ENCODE measurements around the gene TERF2IP.

Gene TERF2IP

DNA sequence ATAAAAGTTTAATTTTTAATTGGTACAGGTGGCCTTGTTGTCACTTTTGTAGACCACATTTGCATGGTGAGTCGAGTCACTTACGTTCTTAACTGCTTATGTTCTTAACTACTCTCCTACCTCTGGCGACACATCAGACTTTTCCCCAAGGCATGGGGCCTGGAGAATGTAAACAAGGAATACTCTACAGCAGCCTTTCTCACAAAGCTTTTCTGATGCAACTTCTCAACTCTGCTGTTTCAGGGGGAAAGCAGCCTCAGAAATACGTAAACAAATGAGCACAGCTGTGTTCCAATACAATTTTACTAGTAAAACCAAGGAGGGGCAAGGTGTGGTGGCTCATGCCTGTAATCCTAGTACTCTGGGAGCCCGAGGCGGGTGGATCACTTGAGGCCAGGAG lies 7.0 kb upstream of the TERF2IP start:
- no peak for DNase-seq (ENCODE audit: low read depth)
- Histone ChIP-seq H3K4me1 (ENCODE audit: control insufficient read depth, insufficient read depth, low read length) (peaks cover 3% of the 10 kb centered on the region), H3K27me3 (replicated peaks; ENCODE audit: control insufficient read depth, insufficient read depth, low read length) (no peaks in the 10 kb centered on the region), H3K9me3 (ENCODE audit: control insufficient read depth, low read length) (no peaks in the 10 kb centered on the region), H3K9ac (ENCODE audit: low read length) (no peak overlapping the region), H3K4me3 (ENCODE audit: low read length) (no peak overlapping the region), H3K36me3 (ENCODE audit: control insufficient read depth, insufficient read depth, low read length, severe bottlenecking) (peaks cover 84% of the 10 kb centered on the region)

DNA sequence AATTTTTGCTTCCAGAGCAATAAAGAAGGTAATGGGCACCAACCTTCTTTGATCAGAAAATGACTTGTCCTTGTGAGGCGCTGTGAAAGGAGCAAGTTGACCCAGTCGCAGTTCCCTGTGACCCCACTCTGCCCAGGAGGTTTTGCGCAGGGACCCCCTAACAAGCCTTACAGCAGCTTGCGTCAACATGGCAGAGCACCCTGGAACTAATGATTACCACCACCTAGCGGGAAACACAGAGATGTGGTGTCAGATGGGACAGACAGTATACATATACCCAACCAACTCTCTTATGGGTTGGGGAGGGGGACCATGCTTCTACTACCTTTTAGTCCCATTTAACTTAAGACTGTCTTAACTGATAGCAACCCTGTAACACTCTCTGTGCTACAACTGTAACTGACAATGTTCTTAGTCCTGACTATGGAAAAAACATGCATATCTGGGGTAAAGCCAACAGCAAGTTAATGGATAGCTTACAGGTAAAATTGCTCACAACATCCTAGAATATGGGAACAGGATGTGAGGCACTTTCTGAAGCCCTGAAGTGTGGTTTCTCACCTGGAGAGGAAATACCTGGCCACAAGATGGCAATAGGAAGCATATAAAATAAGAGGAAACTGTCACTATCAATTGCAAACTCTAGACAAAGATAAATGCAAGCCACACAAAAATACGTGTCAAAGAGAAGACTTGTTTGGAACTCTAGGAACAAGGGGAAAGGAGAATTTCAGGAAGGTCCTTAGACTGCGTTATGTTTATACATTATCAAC lies 3.1 kb upstream of the TERF2IP start:
- Histone ChIP-seq H3K4me3 (ENCODE audit: low read length) (no peak overlapping the region), H3K9ac (ENCODE audit: low read length) (no peak overlapping the region), H3K27me3 (replicated peaks; ENCODE audit: control insufficient read depth, insufficient read depth, low read length) (no peaks in the 10 kb centered on the region), H3K9me3 (ENCODE audit: control insufficient read depth, low read length) (no peaks in the 10 kb centered on the region), H3K36me3 (ENCODE audit: control insufficient read depth, insufficient read depth, low read length, severe bottlenecking) (peaks cover 56% of the 10 kb centered on the region), H3K4me1 (ENCODE audit: control insufficient read depth, insufficient read depth, low read length) (peaks cover 15% of the 10 kb centered on the region)
- DNase-seq (ENCODE audit: low read depth), result no peak

- peak overlapping the region; percentile 99 for H3K4me3 ChIP-seq (ENCODE audit: low read length)
- no peaks in the 10 kb centered on the region for H3K27me3 ChIP-seq (replicated peaks; ENCODE audit: control insufficient read depth, insufficient read depth, low read length)
- no peaks in the 10 kb centered on the region for H3K9me3 ChIP-seq (ENCODE audit: control insufficient read depth, low read length)
- H3K4me1 ChIP-seq (ENCODE audit: control insufficient read depth, insufficient read depth, low read length), result peaks cover 41% of the 10 kb centered on the region
- peaks cover 31% of the 10 kb centered on the region for H3K36me3 ChIP-seq (ENCODE audit: control insufficient read depth, insufficient read depth, low read length, severe bottlenecking)
- DNase-seq (ENCODE audit: low read depth), result no peak
- H3K9ac ChIP-seq (ENCODE audit: low read length), result peak overlapping the region; percentile 99
These were observed 471 bp upstream of the TERF2IP start for GRCh38 chr16:75647112-75647491.

- H3K27me3 ChIP-seq (replicated peaks; ENCODE audit: control insufficient read depth, insufficient read depth, low read length), result no peaks in the 10 kb centered on the region
- peak overlapping the region; percentile 99 for H3K9ac ChIP-seq (ENCODE audit: low read length)
- DNase-seq (ENCODE audit: low read depth), result peak; percentile 90
- peak overlapping the region; percentile 99 for H3K4me3 ChIP-seq (ENCODE audit: low read length)
- no peaks in the 10 kb centered on the region for H3K9me3 ChIP-seq (ENCODE audit: control insufficient read depth, low read length)
- H3K36me3 ChIP-seq (ENCODE audit: control insufficient read depth, insufficient read depth, low read length, severe bottlenecking), result peaks cover 20% of the 10 kb centered on the region
- H3K4me1 ChIP-seq (ENCODE audit: control insufficient read depth, insufficient read depth, low read length), result peaks cover 54% of the 10 kb centered on the region
These were observed 898 bp downstream of the TERF2IP start for GRCh38 chr16:75648265-75649076.

- Histone ChIP-seq H3K9ac (ENCODE audit: low read length) (peak overlapping the region; percentile 37), H3K36me3 (ENCODE audit: control insufficient read depth, insufficient read depth, low read length, severe bottlenecking) (peaks cover 45% of the 10 kb centered on the region), H3K4me3 (ENCODE audit: low read length) (no peak overlapping the region), H3K9me3 (ENCODE audit: control insufficient read depth, low read length) (no peaks in the 10 kb centered on the region), H3K27me3 (replicated peaks; ENCODE audit: control insufficient read depth, insufficient read depth, low read length) (no peaks in the 10 kb centered on the region), H3K4me1 (ENCODE audit: control insufficient read depth, insufficient read depth, low read length) (peaks cover 53% of the 10 kb centered on the region)
- DNase-seq (ENCODE audit: low read depth), result peak; percentile 81
These were observed 6.3 kb downstream of the TERF2IP start for GRCh38 chr16:75653922-75654321.

DNA sequence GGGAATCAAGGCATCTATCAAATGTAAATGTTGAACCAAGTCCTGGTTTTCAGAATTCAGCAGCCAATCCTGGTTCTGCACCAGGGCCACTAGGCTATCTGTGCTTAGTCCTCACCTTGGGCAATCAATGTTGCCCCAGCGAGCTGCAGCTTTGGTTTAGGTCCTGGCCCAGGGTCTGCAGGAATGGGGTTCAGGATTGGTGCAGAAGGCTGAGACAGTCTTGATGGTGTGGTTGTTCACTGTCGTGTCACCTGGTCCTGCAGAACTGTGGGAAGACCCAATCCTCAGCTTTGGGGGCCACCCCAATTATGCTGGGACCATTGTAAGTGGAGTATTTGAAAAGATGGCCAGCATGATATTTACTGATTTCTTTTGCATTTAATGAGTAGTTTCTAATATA lies 10.6 kb downstream of the TERF2IP start:
- Histone ChIP-seq H3K36me3 (ENCODE audit: control insufficient read depth, insufficient read depth, low read length, severe bottlenecking) (peaks cover 46% of the 10 kb centered on the region), H3K4me1 (ENCODE audit: control insufficient read depth, insufficient read depth, low read length) (peaks cover 34% of the 10 kb centered on the region)

DNA sequence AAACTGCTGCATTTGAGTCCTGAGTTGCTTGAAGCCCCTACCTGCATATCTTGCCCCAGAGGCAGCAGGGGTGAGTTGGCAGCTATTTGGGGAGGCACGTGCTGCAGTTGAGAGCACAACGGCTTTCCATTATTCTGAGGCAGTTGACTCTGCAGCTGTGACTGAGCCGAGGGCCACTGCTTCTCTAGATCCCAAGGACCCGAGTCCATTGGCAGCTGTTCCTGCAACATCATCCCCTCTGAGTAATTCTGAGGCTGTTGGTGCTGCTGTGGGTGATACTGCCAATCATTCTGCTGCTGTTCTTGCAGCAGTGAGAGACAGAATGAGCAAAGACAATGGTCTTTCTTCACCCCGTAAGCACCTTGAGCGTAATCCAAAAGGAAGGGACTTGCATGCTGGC lies 12.7 kb downstream of the TERF2IP start:
- Histone ChIP-seq H3K9me3 (ENCODE audit: control insufficient read depth, low read length) (no peaks in the 10 kb centered on the region), H3K9ac (ENCODE audit: low read length) (no peak overlapping the region), H3K36me3 (ENCODE audit: control insufficient read depth, insufficient read depth, low read length, severe bottlenecking) (peaks cover 37% of the 10 kb centered on the region), H3K4me3 (ENCODE audit: low read length) (no peak overlapping the region), H3K4me1 (ENCODE audit: control insufficient read depth, insufficient read depth, low read length) (peaks cover 21% of the 10 kb centered on the region), H3K27me3 (replicated peaks; ENCODE audit: control insufficient read depth, insufficient read depth, low read length) (no peaks in the 10 kb centered on the region)
- no peak for DNase-seq (ENCODE audit: low read depth)

More for the DNA sequence above, 10.6 kb downstream of the TERF2IP start:
- Histone ChIP-seq H3K9ac (ENCODE audit: low read length) (no peak overlapping the region), H3K4me3 (ENCODE audit: low read length) (no peak overlapping the region), H3K27me3 (replicated peaks; ENCODE audit: control insufficient read depth, insufficient read depth, low read length) (no peaks in the 10 kb centered on the region), H3K9me3 (ENCODE audit: control insufficient read depth, low read length) (no peaks in the 10 kb centered on the region)
- DNase-seq (ENCODE audit: low read depth), result no peak

DNA sequence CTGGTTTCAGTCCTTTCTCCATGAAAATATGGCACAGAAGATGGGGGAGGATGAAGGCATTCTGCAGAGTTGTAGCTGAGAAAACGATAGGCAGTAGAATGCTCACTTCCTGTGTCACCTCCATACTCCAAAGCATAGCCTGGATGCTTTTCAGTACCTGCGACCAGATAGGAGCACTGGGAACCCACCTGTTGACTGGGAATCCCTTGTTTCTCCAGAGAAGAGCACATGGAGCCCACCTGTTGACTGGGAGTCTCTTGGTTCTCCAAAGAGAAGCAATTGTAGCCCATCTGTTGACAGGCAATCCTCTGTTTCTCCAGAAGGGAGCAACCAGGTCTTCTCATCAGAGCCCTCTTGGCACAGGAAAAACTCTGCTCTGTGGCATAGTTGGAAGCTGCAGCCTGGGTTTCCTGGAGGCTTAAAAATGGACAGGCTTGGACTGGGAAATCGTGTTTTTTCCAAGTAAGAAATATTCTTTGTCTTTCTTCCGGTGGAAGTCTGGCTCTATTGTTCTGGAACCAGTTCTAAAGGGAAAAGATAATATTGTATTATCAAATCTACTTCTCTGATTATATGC lies 13.2 kb downstream of the TERF2IP start:
- H3K4me3 ChIP-seq (ENCODE audit: low read length), result no peak overlapping the region
- DNase-seq (ENCODE audit: low read depth), result no peak
- peaks cover 32% of the 10 kb centered on the region for H3K36me3 ChIP-seq (ENCODE audit: control insufficient read depth, insufficient read depth, low read length, severe bottlenecking)
- H3K27me3 ChIP-seq (replicated peaks; ENCODE audit: control insufficient read depth, insufficient read depth, low read length), result no peaks in the 10 kb centered on the region
- no peaks in the 10 kb centered on the region for H3K9me3 ChIP-seq (ENCODE audit: control insufficient read depth, low read length)
- peaks cover 21% of the 10 kb centered on the region for H3K4me1 ChIP-seq (ENCODE audit: control insufficient read depth, insufficient read depth, low read length)
- no peak overlapping the region for H3K9ac ChIP-seq (ENCODE audit: low read length)

DNA sequence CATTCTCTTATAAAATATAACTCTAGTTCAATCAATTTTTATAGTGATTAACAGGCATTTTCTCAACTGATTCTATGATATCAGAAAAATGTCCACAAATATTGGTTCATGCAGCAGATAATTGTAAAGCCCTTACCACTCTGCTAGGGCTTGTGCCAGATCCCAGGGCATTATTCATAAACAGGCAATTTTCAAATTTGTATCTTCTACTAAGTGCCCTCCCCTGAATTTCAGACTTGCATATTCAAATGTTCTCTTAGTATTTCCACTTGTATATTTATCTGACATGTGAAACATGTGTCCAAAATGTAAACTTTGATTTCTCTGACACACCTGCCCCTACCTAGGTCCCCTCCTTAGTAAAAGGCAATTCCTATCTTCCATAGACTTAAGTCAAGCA lies 19.9 kb downstream of the TERF2IP start:
- Histone ChIP-seq H3K9ac (ENCODE audit: low read length) (no peak overlapping the region), H3K9me3 (ENCODE audit: control insufficient read depth, low read length) (no peaks in the 10 kb centered on the region), H3K4me1 (ENCODE audit: control insufficient read depth, insufficient read depth, low read length) (no peaks in the 10 kb centered on the region), H3K4me3 (ENCODE audit: low read length) (no peak overlapping the region), H3K36me3 (ENCODE audit: control insufficient read depth, insufficient read depth, low read length, severe bottlenecking) (no peaks in the 10 kb centered on the region), H3K27me3 (replicated peaks; ENCODE audit: control insufficient read depth, insufficient read depth, low read length) (no peaks in the 10 kb centered on the region)
- no peak for DNase-seq (ENCODE audit: low read depth)

- H3K9ac ChIP-seq (ENCODE audit: low read length), result no peak within 1 kb of the TSS
- no peaks in the 10 kb centered on the region for H3K36me3 ChIP-seq (ENCODE audit: control insufficient read depth, insufficient read depth, low read length, severe bottlenecking)
- no peaks in the 10 kb centered on the region for H3K27me3 ChIP-seq (replicated peaks; ENCODE audit: control insufficient read depth, insufficient read depth, low read length)
- H3K9me3 ChIP-seq (ENCODE audit: control insufficient read depth, low read length), result no peaks in the 10 kb centered on the region
- no peak for DNase-seq (ENCODE audit: low read depth)
- no peaks in the 10 kb centered on the region for H3K4me1 ChIP-seq (ENCODE audit: control insufficient read depth, insufficient read depth, low read length)
- H3K4me3 ChIP-seq (ENCODE audit: low read length), result no peak within 1 kb of the TSS
These were observed 29.3 kb downstream of the TERF2IP start, which contains the start of gene CPHXL2 for GRCh38 chr16:75676909-75677308. Gene CPHXL2 (minus strand): TSS chr16:75677009. CDS start chr16:75676999, 10 bp downstream.

DNA sequence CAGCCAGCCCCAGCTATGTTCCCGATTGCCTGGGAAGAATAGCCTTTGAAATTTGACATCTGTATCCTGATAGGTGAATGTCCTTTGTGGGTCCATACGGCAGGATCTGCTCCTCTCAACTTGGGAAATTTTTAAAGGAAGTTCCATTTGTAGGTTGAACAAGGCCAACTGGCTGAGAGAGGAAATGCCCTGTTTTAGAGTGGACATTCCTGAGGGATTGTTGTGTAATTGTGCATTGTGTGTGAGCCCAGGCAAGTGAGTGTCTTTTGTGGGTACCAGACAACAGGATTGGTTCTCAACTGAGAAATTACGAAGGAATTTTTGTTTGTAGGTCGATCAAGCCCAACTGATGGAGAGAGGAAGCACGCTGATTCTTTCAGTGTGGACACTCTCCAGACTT lies 31.8 kb downstream of the TERF2IP start:
- no peaks in the 10 kb centered on the region for H3K9me3 ChIP-seq (ENCODE audit: control insufficient read depth, low read length)
- H3K4me3 ChIP-seq (ENCODE audit: low read length), result no peak overlapping the region
- H3K4me1 ChIP-seq (ENCODE audit: control insufficient read depth, insufficient read depth, low read length), result no peaks in the 10 kb centered on the region
- H3K9ac ChIP-seq (ENCODE audit: low read length), result no peak overlapping the region
- DNase-seq (ENCODE audit: low read depth), result no peak
- no peaks in the 10 kb centered on the region for H3K36me3 ChIP-seq (ENCODE audit: control insufficient read depth, insufficient read depth, low read length, severe bottlenecking)
- no peaks in the 10 kb centered on the region for H3K27me3 ChIP-seq (replicated peaks; ENCODE audit: control insufficient read depth, insufficient read depth, low read length)
